ENCODE measurements around the gene JAM3. TPM values are rescaled to one million over a fixed set of nuclear protein-coding genes. Genes with fewer than 3 reads are reported as not detected.

JAM3 gene
- total RNA-seq, 1 experiment from 2014 or later = 36.5 TPM

GRCh38 chr11:134151083-134151747, 82.3 kb downstream of the JAM3 start:
- Histone ChIP-seq H3K4me1 (ENCODE audit: insufficient read depth, low read length) (no peaks in the 10 kb centered on the region), H3K14ac (ENCODE audit: insufficient read depth, low read length) (no peak overlapping the region), H2AK5ac (ENCODE audit: insufficient read length, low read length) (no peak overlapping the region), H2AFZ (ENCODE audit: low read length) (no peak overlapping the region), H3K9ac (ENCODE audit: extremely low read depth, insufficient read length, low read length) (no peak overlapping the region), H2BK120ac (ENCODE audit: low read depth, low read length, poor library complexity, severe bottlenecking) (no peak overlapping the region), H4K20me1 (ENCODE audit: control insufficient read depth, insufficient read depth, insufficient read length) (no peaks in the 10 kb centered on the region), H3K4ac (ENCODE audit: low read depth, low read length) (no peak overlapping the region), H4K8ac (replicated peaks; ENCODE audit: insufficient read length, low read depth, low read length) (no peak overlapping the region), H3K79me2 (ENCODE audit: insufficient read depth, low read length) (no peaks in the 10 kb centered on the region), H3K9me3 (ENCODE audit: control insufficient read depth, low read depth, low read length) (no peaks in the 10 kb centered on the region), H2BK12ac (ENCODE audit: insufficient read length, low read depth, low read length) (no peak overlapping the region), H3K27me3 (ENCODE audit: insufficient read depth, low read length) (no peaks in the 10 kb centered on the region), H3K23ac (ENCODE audit: insufficient read length, low read depth, low read length) (no peak overlapping the region), H3K27ac (ENCODE audit: insufficient read length, low read depth, low read length) (no peak overlapping the region), H3T11ph (ENCODE audit: low read length) (no peak overlapping the region), H3K23me2 (ENCODE audit: insufficient read length, low read depth, low read length, poor library complexity, severe bottlenecking) (no peaks in the 10 kb centered on the region), H4K5ac (ENCODE audit: insufficient read length, low read depth, low read length) (no peak overlapping the region), H2BK15ac (ENCODE audit: low read depth, low read length) (no peak overlapping the region), H2BK5ac (ENCODE audit: insufficient read length, low read length) (no peak overlapping the region), H3K4me2 (ENCODE audit: insufficient read depth, insufficient read length, low read length) (no peak overlapping the region), H4K91ac (ENCODE audit: insufficient read length, low read depth, low read length) (no peak overlapping the region), H3K79me1 (ENCODE audit: insufficient read depth, low read depth, low read length, poor library complexity, severe bottlenecking) (no peaks in the 10 kb centered on the region), H3K18ac (ENCODE audit: insufficient read length, low read depth, low read length) (no peak overlapping the region), H2BK20ac (ENCODE audit: low read depth, low read length, poor library complexity, severe bottlenecking) (no peak overlapping the region), H3K56ac (ENCODE audit: insufficient read length, low read depth, low read length) (no peak overlapping the region)
- no CpG with 5 or more reads among the region's 10 CpGs for WGBS (ENCODE audit: extremely low coverage, insufficient read length, low lambda C conversion rate)
- no peak for TF ChIP-seq CTCF (conservative IDR thresholded peaks at IDR 0.05)
- Mint-ChIP-seq H3K36me3 (ENCODE audit: insufficient read depth in 1 of 3, low read depth in 3 of 3) (peaks cover 74 to 91% (median 82%) of the 10 kb centered on the region in 3 experiments), H3K4me3 (no peak overlapping the region), H3K27ac (no peak overlapping the region), H3K9me3 (peaks cover 5 to 6% of the 10 kb centered on the region in 2 experiments; a peak in 2 of 5 replicates), H3K4me1 (no peaks in the 10 kb centered on the region), H3K27me3 (ENCODE audit: low read depth) (no peaks in the 10 kb centered on the region; the same call in 1 of the 2 replicates)
- no peak for DNase-seq

All from H9 (cell line).